ENCODE measurements around the gene C10orf71. TPM values are rescaled to one million over a fixed set of nuclear protein-coding genes. Genes with fewer than 3 reads are reported as not detected.

C10orf71 gene
- total RNA-seq, 5 donors from 2014 or later (not counting 1 experiment from before 2014, with no cell fraction given) = not detected

DNA sequence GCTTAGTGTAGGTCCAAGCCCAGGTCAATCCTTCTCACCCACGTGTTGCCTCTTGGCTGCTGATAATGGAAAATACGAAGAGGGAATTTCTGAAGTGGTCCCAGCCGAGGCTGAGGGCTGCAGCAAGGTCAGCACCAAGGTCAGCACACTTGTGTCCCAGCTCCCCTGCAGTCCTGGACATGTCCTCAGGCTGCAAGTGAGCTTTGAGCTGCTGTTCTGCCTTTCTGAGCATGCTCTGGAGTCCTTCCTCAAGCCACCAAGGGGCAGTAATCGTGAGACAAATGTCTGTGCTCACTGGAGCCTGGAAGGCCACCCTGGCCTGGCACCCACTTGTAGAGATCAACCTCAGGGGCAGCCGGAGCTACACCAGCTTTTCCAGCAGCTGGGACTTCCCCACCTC, 68.6 kb downstream of the C10orf71 start:
- DNase-seq = no peak
- ChIA-PET POLR2A (no interaction called here), CTCF (no interaction called here)
- Histone ChIP-seq H3K27ac (ENCODE audit: low read length) (no peak overlapping the region), H3K36me3 (ENCODE audit: control insufficient read depth in 2 of 2, extremely low read depth in 1 of 2, insufficient read depth in 1 of 2, low read length in 1 of 2) (no peaks in the 10 kb centered on the region), H3K27me3 (replicated peaks in 1 of 2; ENCODE audit: control insufficient read depth in 2 of 2, extremely low read depth in 1 of 2, insufficient read depth in 2 of 2, low read length in 1 of 2) (peaks cover 0 to 20% of the 10 kb centered on the region in 2 experiments), H3K4me3 (ENCODE audit: control insufficient read depth in 1 of 2, extremely low read depth in 1 of 2, low read length in 1 of 2) (no peak overlapping the region), H3K4me1 (ENCODE audit: control insufficient read depth in 1 of 2, extremely low read depth in 1 of 2, insufficient read depth in 2 of 2, low read length in 2 of 2) (no peaks in the 10 kb centered on the region), H3K9me3 (no peaks in the 10 kb centered on the region)
- ATAC-seq (replicated peaks in 1 of 4) = no peak
- H3K9me3 Mint-ChIP-seq = no peaks in the 10 kb centered on the region
- H3K36me3 Mint-ChIP-seq = no peaks in the 10 kb centered on the region
- 65% methylated on average over 4 of the region's 5 CpGs for WGBS (ENCODE audit: insufficient coverage)
- peaks cover 6 to 8% of the 10 kb centered on the region in 2 donors for H3K27me3 Mint-ChIP-seq
- no peaks in the 10 kb centered on the region for H3K4me1 Mint-ChIP-seq
- H3K4me3 Mint-ChIP-seq = no peak overlapping the region
- H3K27ac Mint-ChIP-seq = no peak overlapping the region

DNA sequence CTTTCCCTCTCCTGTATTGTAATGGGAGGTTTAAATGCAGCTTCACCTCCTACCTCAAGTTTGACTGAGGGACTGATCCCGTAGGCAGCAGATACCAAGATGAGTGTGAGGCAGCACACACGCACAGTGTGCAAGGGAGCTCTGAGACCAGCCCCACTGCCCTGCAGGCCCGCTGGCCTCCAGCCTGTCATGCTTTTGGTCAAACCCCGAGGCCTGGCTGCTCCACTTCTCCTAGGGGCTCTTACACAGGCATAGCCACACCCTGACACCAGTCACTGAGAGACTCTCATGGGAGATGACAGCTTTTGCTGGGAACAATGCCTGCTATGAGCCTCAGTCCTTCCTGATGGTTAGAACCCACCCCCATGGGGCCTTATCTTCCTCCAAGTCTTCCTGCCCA, 69.3 kb downstream of the C10orf71 start:
- H3K4me1 ChIP-seq (ENCODE audit: control insufficient read depth in 1 of 2, extremely low read depth in 1 of 2, insufficient read depth in 2 of 2, low read length in 2 of 2) = no peaks in the 10 kb centered on the region
- CTCF ChIA-PET = no interaction called here
- Mint-ChIP-seq H3K27me3 (peaks cover 6 to 8% of the 10 kb centered on the region in 2 donors), H3K4me3 (no peak overlapping the region), H3K36me3 (no peaks in the 10 kb centered on the region), H3K27ac (no peak overlapping the region), H3K9me3 (no peaks in the 10 kb centered on the region), H3K4me1 (no peaks in the 10 kb centered on the region)
- H3K27ac ChIP-seq (ENCODE audit: low read length) = no peak overlapping the region
- peaks cover 0 to 20% of the 10 kb centered on the region in 2 experiments for H3K27me3 ChIP-seq (replicated peaks in 1 of 2; ENCODE audit: control insufficient read depth in 2 of 2, extremely low read depth in 1 of 2, insufficient read depth in 2 of 2, low read length in 1 of 2)
- ATAC-seq (replicated peaks in 1 of 4) (no peak), DNase-seq (no peak)
- no peaks in the 10 kb centered on the region for H3K36me3 ChIP-seq (ENCODE audit: control insufficient read depth in 2 of 2, extremely low read depth in 1 of 2, insufficient read depth in 1 of 2, low read length in 1 of 2)
- H3K4me3 ChIP-seq (ENCODE audit: control insufficient read depth in 1 of 2, extremely low read depth in 1 of 2, low read length in 1 of 2) = no peak overlapping the region
- 69% methylated on average over 4 of the region's 4 CpGs for WGBS (ENCODE audit: insufficient coverage)
- H3K9me3 ChIP-seq = no peaks in the 10 kb centered on the region
- POLR2A ChIA-PET = no interaction called here

DNA sequence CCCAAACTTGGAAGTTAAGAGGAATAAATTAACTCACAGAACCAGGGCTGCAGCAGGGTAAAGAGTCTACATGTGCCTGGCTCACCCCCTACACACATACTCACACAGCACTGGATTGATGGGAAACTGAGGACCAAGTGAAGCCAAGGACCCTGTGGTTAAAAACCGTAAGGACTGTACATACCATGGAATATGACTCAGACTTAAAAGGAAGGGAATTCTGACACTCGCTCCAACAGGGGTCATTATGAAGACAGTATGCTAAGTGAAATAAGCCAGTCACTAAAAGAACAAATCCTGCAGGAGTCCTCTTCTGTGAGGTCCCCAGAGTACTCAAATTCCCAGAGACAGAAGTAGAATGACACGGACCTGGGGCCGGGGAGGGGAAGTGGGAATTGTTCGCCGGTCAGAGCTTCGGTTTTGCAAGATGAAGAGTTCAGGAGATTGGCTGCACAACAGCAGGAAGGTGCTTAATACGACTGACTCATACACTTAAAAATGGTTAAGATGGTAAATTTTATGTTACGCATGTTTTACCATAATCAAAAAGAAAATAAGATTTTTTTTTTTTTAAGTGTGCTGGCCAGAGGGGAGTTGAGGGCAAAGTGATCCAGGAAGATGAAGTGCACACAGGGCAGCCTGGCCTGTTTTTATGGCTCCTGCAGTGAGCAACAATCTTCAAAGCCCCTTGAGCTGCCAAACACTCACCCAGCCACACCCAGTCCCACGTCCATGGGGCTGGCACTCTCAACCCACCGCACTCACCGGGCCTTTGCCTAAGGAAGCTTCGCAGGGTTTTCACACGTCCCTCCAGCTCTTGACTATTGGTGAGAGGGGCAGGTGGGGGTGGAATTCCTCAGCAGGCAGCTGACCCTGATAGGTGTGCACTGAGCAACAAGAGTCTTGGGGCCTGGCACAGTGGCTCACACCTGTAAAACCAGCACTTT, 70.5 kb downstream of the C10orf71 start:
- DNase-seq = no peak
- no peak overlapping the region for H3K4me3 Mint-ChIP-seq

DNA sequence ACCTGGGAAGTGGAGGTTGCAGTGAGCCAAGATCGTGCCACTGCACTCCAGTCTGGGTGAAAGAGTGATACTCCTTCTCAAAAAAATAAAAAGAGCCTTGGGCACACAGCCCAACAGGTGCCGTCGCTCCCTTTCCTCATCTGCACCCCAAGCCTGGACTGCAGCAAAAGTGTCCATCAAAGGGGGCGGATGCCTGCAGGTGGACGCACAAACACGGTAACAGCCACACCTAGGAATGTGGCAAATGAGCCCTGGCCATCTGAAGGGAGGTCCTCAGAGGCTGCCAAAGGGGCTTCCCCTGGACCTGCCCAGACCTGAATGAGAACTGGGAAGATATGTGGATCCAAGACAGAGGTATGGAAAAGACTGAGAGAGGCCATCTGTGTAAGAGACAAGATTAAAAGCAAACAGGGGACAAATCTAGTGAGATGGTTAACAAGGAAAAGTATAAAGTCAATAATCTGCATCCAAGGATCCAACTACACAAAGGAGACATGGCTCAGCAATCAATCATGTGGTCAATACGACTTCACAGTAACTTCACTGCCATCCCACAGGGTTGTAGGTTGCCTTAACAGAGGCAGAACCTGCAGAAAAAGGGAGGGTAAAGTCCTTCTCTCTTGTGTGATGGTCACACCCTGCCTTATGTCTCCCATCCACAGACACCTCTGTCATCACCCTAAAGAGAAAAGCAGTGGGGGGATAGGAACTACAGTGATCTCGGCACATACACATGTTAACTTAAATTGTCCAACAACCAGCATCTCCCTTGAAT, 71.5 kb downstream of the C10orf71 start:
- 86% methylated on average over 4 of the region's 8 CpGs for WGBS (ENCODE audit: insufficient coverage)
- CTCF ChIA-PET = no interaction called here

More for the DNA sequence above, 70.5 kb downstream of the C10orf71 start:
- H3K27ac Mint-ChIP-seq = no peak overlapping the region
- Histone ChIP-seq H3K36me3 (ENCODE audit: control insufficient read depth in 2 of 2, extremely low read depth in 1 of 2, insufficient read depth in 1 of 2, low read length in 1 of 2) (no peaks in the 10 kb centered on the region), H3K9me3 (no peaks in the 10 kb centered on the region), H3K27me3 (replicated peaks in 1 of 2; ENCODE audit: control insufficient read depth in 2 of 2, extremely low read depth in 1 of 2, insufficient read depth in 2 of 2, low read length in 1 of 2) (peaks cover 0 to 22% of the 10 kb centered on the region in 2 experiments), H3K27ac (ENCODE audit: low read length) (no peak overlapping the region), H3K4me1 (ENCODE audit: control insufficient read depth in 1 of 2, extremely low read depth in 1 of 2, insufficient read depth in 2 of 2, low read length in 2 of 2) (no peaks in the 10 kb centered on the region), H3K4me3 (ENCODE audit: control insufficient read depth in 1 of 2, extremely low read depth in 1 of 2, low read length in 1 of 2) (no peak overlapping the region)
- H3K36me3 Mint-ChIP-seq = no peaks in the 10 kb centered on the region
- ChIA-PET POLR2A (no interaction called here), CTCF (no interaction called here)
- no peak for ATAC-seq (replicated peaks in 1 of 4)
- no peaks in the 10 kb centered on the region for H3K9me3 Mint-ChIP-seq
- H3K27me3 Mint-ChIP-seq = peaks cover 3 to 6% of the 10 kb centered on the region in 2 donors
- no peaks in the 10 kb centered on the region for H3K4me1 Mint-ChIP-seq
- 76% methylated on average over 4 of the region's 14 CpGs for WGBS (ENCODE audit: insufficient coverage)

DNA sequence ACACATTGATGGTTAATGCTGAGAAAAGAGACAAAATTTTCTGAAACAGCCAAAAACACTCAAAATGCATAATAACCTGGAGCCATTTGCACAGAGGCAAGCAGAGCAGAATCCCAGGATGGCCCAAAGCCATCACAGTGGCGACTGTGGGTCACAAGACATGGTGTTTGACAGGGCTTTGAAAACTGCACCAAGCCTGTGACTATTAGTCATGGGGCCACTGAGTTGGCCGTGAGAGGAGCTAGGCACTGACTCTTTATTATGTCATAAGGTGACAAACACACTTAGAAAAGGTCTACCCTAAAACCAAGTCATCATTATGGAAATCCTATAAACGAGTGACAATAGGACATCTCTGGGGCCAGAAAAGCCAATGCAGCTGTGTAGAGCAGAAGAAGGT, 73.0 kb downstream of the C10orf71 start:
- H3K4me1 ChIP-seq (ENCODE audit: control insufficient read depth in 1 of 2, extremely low read depth in 1 of 2, insufficient read depth in 2 of 2, low read length in 2 of 2) = no peaks in the 10 kb centered on the region
- H3K27me3 Mint-ChIP-seq = peaks cover 3 to 4% of the 10 kb centered on the region in 2 donors
- no peak overlapping the region for H3K4me3 ChIP-seq (ENCODE audit: control insufficient read depth in 1 of 2, extremely low read depth in 1 of 2, low read length in 1 of 2)
- no peak for ATAC-seq (replicated peaks in 1 of 4)
- no peaks in the 10 kb centered on the region for H3K4me1 Mint-ChIP-seq
- H3K27ac Mint-ChIP-seq = no peak overlapping the region
- WGBS (ENCODE audit: insufficient coverage) = 75% methylated on average over 1 of the region's 3 CpGs
- no peak for DNase-seq
- H3K27me3 ChIP-seq (replicated peaks in 1 of 2; ENCODE audit: control insufficient read depth in 2 of 2, extremely low read depth in 1 of 2, insufficient read depth in 2 of 2, low read length in 1 of 2) = peaks cover 0 to 12% of the 10 kb centered on the region in 2 experiments
- no peak overlapping the region for H3K27ac ChIP-seq (ENCODE audit: low read length)
- no peak overlapping the region for H3K4me3 Mint-ChIP-seq
- H3K9me3 ChIP-seq = no peaks in the 10 kb centered on the region
- POLR2A ChIA-PET = no interaction called here
- no peaks in the 10 kb centered on the region for H3K36me3 Mint-ChIP-seq
- no peaks in the 10 kb centered on the region for H3K9me3 Mint-ChIP-seq
- CTCF ChIA-PET = no interaction called here
- no peaks in the 10 kb centered on the region for H3K36me3 ChIP-seq (ENCODE audit: control insufficient read depth in 2 of 2, extremely low read depth in 1 of 2, insufficient read depth in 1 of 2, low read length in 1 of 2)

More for the DNA sequence above, 71.5 kb downstream of the C10orf71 start:
- no peaks in the 10 kb centered on the region for H3K4me1 ChIP-seq (ENCODE audit: control insufficient read depth in 1 of 2, extremely low read depth in 1 of 2, insufficient read depth in 2 of 2, low read length in 2 of 2)
- no peaks in the 10 kb centered on the region for H3K9me3 ChIP-seq
- no peaks in the 10 kb centered on the region for H3K9me3 Mint-ChIP-seq
- no peak overlapping the region for H3K27ac ChIP-seq (ENCODE audit: low read length)
- H3K27ac Mint-ChIP-seq = no peak overlapping the region
- no peaks in the 10 kb centered on the region for H3K4me1 Mint-ChIP-seq
- H3K27me3 ChIP-seq (replicated peaks in 1 of 2; ENCODE audit: control insufficient read depth in 2 of 2, extremely low read depth in 1 of 2, insufficient read depth in 2 of 2, low read length in 1 of 2) = peaks cover 0 to 16% of the 10 kb centered on the region in 2 experiments
- ATAC-seq (replicated peaks in 1 of 4) (no peak), DNase-seq (no peak)
- H3K4me3 ChIP-seq (ENCODE audit: control insufficient read depth in 1 of 2, extremely low read depth in 1 of 2, low read length in 1 of 2) = no peak overlapping the region
- no peaks in the 10 kb centered on the region for H3K36me3 Mint-ChIP-seq
- H3K36me3 ChIP-seq (ENCODE audit: control insufficient read depth in 2 of 2, extremely low read depth in 1 of 2, insufficient read depth in 1 of 2, low read length in 1 of 2) = no peaks in the 10 kb centered on the region
- peaks cover 3 to 6% of the 10 kb centered on the region in 2 donors for H3K27me3 Mint-ChIP-seq
- no peak overlapping the region for H3K4me3 Mint-ChIP-seq
- POLR2A ChIA-PET = no interaction called here

DNA sequence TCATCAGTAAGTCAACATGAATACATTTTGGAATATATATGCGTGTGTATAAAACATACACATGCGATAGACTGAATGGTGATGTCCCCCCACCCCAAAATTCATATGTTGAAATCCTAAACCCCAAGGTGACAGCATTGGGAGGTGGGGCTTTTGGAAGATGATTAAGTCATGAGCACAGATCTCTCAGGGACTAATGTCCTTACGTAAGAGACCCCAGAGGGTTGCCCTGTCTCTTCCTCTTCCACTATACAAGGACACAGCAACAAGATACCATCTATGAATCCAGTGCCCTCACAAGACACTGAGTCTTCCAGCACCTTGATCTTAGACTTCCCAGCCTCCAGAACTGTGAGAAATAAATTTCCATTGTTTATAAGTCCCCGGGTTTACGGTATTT, 74.4 kb downstream of the C10orf71 start:
- H3K4me1 Mint-ChIP-seq = no peaks in the 10 kb centered on the region
- no CpG with 5 or more reads among the region's 5 CpGs for WGBS (ENCODE audit: insufficient coverage)
- no peaks in the 10 kb centered on the region for H3K9me3 ChIP-seq
- no peak overlapping the region for H3K27ac Mint-ChIP-seq
- no peak overlapping the region for H3K4me3 Mint-ChIP-seq
- ATAC-seq (replicated peaks in 1 of 4) = no peak
- no peaks in the 10 kb centered on the region for H3K36me3 ChIP-seq (ENCODE audit: control insufficient read depth in 2 of 2, extremely low read depth in 1 of 2, insufficient read depth in 1 of 2, low read length in 1 of 2)
- H3K27me3 Mint-ChIP-seq = peaks cover 0 to 4% of the 10 kb centered on the region in 2 donors
- CTCF ChIA-PET = no interaction called here
- no peaks in the 10 kb centered on the region for H3K36me3 Mint-ChIP-seq
- peaks cover 0 to 12% of the 10 kb centered on the region in 2 experiments for H3K27me3 ChIP-seq (replicated peaks in 1 of 2; ENCODE audit: control insufficient read depth in 2 of 2, extremely low read depth in 1 of 2, insufficient read depth in 2 of 2, low read length in 1 of 2)
- POLR2A ChIA-PET = no interaction called here
- DNase-seq = no peak
- no peaks in the 10 kb centered on the region for H3K4me1 ChIP-seq (ENCODE audit: control insufficient read depth in 1 of 2, extremely low read depth in 1 of 2, insufficient read depth in 2 of 2, low read length in 2 of 2)
- no peak overlapping the region for H3K4me3 ChIP-seq (ENCODE audit: control insufficient read depth in 1 of 2, extremely low read depth in 1 of 2, low read length in 1 of 2)
- H3K9me3 Mint-ChIP-seq = no peaks in the 10 kb centered on the region
- no peak overlapping the region for H3K27ac ChIP-seq (ENCODE audit: low read length)
